HG03378 (cell line): Measurements from ENCODE around the gene PTGFRN.

Experiments used
- ATAC-seq: cut with Tn5 transposase; IDR thresholded peaks from one replicate; pipeline ENCODE4 v1.9.1; 2021; ENCODE audit warnings: mild to moderate bottlenecking, moderate library complexity; ENCODE audit not compliant: unreplicated experiment

PTGFRN gene

GRCh38 chr1:116940814-116941599 is 31.3 kb downstream of the PTGFRN start:
- no peak for ATAC-seq

- ATAC-seq: no peak
Measured at GRCh38 chr1:116941670-116942069, 32.0 kb downstream of the PTGFRN start.

- no peak for ATAC-seq
Measured at GRCh38 chr1:116942344-116942743, 32.6 kb downstream of the PTGFRN start.

GRCh38 chr1:116943438-116943837 is 33.7 kb downstream of the PTGFRN start:
- no peak for ATAC-seq

GRCh38 chr1:116944613-116945012 is 34.9 kb downstream of the PTGFRN start:
- ATAC-seq: no peak

GRCh38 chr1:116945421-116945820 is 35.7 kb downstream of the PTGFRN start:
- ATAC-seq: no peak

- ATAC-seq: no peak
Measured at GRCh38 chr1:116945996-116946395, 36.3 kb downstream of the PTGFRN start.

- no peak for ATAC-seq
Measured at GRCh38 chr1:116947092-116947860, 37.6 kb downstream of the PTGFRN start.

GRCh38 chr1:116948046-116948445 is 38.3 kb downstream of the PTGFRN start:
- ATAC-seq: no peak

GRCh38 chr1:116948642-116949041 is 38.9 kb downstream of the PTGFRN start:
- ATAC-seq: no peak

GRCh38 chr1:116949213-116949985 is 39.7 kb downstream of the PTGFRN start:
- ATAC-seq: no peak

- ATAC-seq: no peak
Measured at GRCh38 chr1:116950517-116951199, 40.9 kb downstream of the PTGFRN start.

- no peak for ATAC-seq
Measured at GRCh38 chr1:116951200-116951935, 41.7 kb downstream of the PTGFRN start.

GRCh38 chr1:116952738-116953275 is 43.1 kb downstream of the PTGFRN start:
- no peak for ATAC-seq

GRCh38 chr1:116954440-116954839 is 44.7 kb downstream of the PTGFRN start:
- no peak for ATAC-seq

GRCh38 chr1:116956378-116956777 is 46.7 kb downstream of the PTGFRN start:
- no peak for ATAC-seq

GRCh38 chr1:116957646-116958045 is 47.9 kb downstream of the PTGFRN start:
- ATAC-seq: no peak

GRCh38 chr1:116958110-116958509 is 48.4 kb downstream of the PTGFRN start:
- no peak for ATAC-seq

- no peak for ATAC-seq
Measured at GRCh38 chr1:116958977-116959376, 49.3 kb downstream of the PTGFRN start.

GRCh38 chr1:116961606-116962005 is 51.9 kb downstream of the PTGFRN start:
- ATAC-seq: no peak
